Ovary (tissue), 9 donors: ENCODE measurements around the gene BORCS5. TPM values are rescaled to one million over a fixed set of nuclear protein-coding genes. Genes with fewer than 3 reads are reported as not detected.

Source experiments
- DNase-seq, 5 donors: peaks; one replicate each; pipeline ENCODE4 v3.0.0-alpha.2; 2019 to 2020
- H3K27ac ChIP-seq, 2 donors: fragments of 200-600 bp; one replicate each; pipeline versions ENCODE4 v1.5.1 to v1.8.0; 2019 to 2022
- H3K27me3 ChIP-seq: fragments of 200-600 bp; one replicate; pipeline ENCODE4 v1.8.0; 2022
- H3K36me3 ChIP-seq: fragments of 200-600 bp; sonication (generic); one replicate; pipeline ENCODE4 v1.5.1; 2019
- H3K4me1 ChIP-seq: one replicate; pipeline ENCODE4 v1.8.1; 2013; ENCODE audit warnings: mild to moderate bottlenecking, moderate library complexity; ENCODE audit not compliant: insufficient read depth
- H3K4me3 ChIP-seq: fragments of 200-600 bp; sonication (generic); one replicate; pipeline ENCODE4 v1.5.1; 2017
- H3K9me3 ChIP-seq, 2 donors: fragments of 200-600 bp in 1 of 2; sonication (generic) in 1 of 2; one replicate each; pipeline versions ENCODE4 v1.5.1 to v1.8.1; 2013 to 2019; ENCODE audit warnings: mild to moderate bottlenecking in 1 of 2, moderate library complexity in 1 of 2
- EP300 ChIP-seq: sonication (generic); formaldehyde crosslinking; IDR thresholded peaks from one replicate; pipeline ENCODE4 v1.6.1; 2017; ENCODE audit warnings: antibody characterized with exemption
- POLR2A ChIP-seq: fragments of 450-650 bp; IDR thresholded peaks from one replicate; pipeline ENCODE4 v1.6.1; 2017; ENCODE audit warnings: antibody characterized with exemption, mild to moderate bottlenecking, moderate library complexity
- WGBS, 3 donors: extraction: QIAGEN DNeasy Blood & Tissue Kit in 1 of 3; methylation state at CpG; one replicate each; pipeline versions ENCODE4 v1.1.5 to v1.1.7; 2013 to 2017; 5-methylcytosine and 5-hydroxymethylcytosine counted together
- intact Hi-C, 4 donors: fragments of 100-400 bp; cut with DNase I; formaldehyde crosslinking; loops; one replicate each; pipeline versions ENCODE4 v1.11.0 to v1.15.1; 2022 to 2023
- polyA plus RNA-seq, 2 donors: library from polyadenylated mRNA; stranded (reverse); fragments of 200-250 nt in 1 of 2; fragments of 350-450 nt in 1 of 2; fragmentation: Illumina TruSeq in 1 of 2; extraction: RNeasy Lipid Tissue Mini Kit (QIAGEN cat#74804) in 1 of 2; gene quantifications; one replicate each; pipeline ENCODE4 v1.2.3, GENCODE V29; 2013 to 2014
- total RNA-seq, 7 donors: library from RNA; depleted of rRNA in 2 of 7; stranded (reverse); fragments of >200 nt in 2 of 7; fragmentation: NEBNext Ultra II Directional in 3 of 7; extraction: Animal tissue kit (Norgen Biotek cat#: 25700) in 3 of 7; gene quantifications; one replicate each; pipeline versions ENCODE4 v1.1.0 to v1.2.4, GENCODE V29; 2016 to 2023
- TF ChIP-seq, protein P1 (sequence below), 3 donors: fragments of 450-650 bp in 2 of 3; fragments of 200-600 bp in 1 of 3; IDR thresholded peaks; one replicate each; pipeline versions ENCODE4 v1.5.1 to v1.8.0; 2016 to 2022; ENCODE audit warnings: antibody characterized with exemption in 3 of 3, mild to moderate bottlenecking in 1 of 3
- donor health status: DM: no; HTN: no; CAD: no; lungs with moderate emphysema.
- donor health status: DM: no; HTN: no; CAD: no.
- donor health status: Bipolar disorder and iron deficiency.
- donor health status: DM: yes; HTN: yes; CAD: no.
- donor health status: DM: no; HTN: no; CAD: no.
- donor health status: DM: yes; HTN: yes; CAD: no.

The BORCS5 gene
- total and polyA plus RNA-seq, 9 donors, result 6.2 to 20.4 (median 11.5) TPM

DNA sequence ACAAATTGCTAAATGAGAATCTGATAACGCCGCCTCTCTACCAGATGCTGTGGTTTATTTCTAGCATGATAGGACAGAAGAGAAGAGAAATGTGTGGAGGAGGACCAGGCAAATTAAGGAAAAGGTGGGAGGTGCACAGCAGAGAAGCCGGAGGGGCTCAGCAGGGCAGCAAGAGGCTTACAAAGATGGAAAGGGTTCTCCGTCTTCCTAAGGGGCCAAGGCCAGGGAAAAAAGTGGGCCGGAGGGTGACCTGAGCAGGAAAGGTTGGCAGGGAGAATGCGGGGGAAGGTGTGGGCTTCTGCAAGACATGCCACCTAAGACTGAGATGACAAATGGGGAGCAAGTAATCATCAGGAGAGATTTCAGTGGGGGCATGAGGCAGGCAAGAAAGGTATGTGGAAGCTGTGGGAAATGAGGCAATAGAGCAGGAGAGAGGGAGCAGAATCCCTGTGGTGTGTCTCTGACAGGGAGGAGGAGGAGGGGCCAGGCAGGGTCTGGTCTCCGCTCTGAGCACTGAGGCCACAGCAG, 25.6 kb upstream of the BORCS5 start:
- TF ChIP-seq POLR2A (no peak), EP300 (no peak)
- TF ChIP-seq, protein P1, sequence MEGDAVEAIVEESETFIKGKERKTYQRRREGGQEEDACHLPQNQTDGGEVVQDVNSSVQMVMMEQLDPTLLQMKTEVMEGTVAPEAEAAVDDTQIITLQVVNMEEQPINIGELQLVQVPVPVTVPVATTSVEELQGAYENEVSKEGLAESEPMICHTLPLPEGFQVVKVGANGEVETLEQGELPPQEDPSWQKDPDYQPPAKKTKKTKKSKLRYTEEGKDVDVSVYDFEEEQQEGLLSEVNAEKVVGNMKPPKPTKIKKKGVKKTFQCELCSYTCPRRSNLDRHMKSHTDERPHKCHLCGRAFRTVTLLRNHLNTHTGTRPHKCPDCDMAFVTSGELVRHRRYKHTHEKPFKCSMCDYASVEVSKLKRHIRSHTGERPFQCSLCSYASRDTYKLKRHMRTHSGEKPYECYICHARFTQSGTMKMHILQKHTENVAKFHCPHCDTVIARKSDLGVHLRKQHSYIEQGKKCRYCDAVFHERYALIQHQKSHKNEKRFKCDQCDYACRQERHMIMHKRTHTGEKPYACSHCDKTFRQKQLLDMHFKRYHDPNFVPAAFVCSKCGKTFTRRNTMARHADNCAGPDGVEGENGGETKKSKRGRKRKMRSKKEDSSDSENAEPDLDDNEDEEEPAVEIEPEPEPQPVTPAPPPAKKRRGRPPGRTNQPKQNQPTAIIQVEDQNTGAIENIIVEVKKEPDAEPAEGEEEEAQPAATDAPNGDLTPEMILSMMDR (IDR thresholded peaks at IDR 0.05), result no peak
- no peaks in the 10 kb centered on the region for H3K27me3 ChIP-seq
- H3K9me3 ChIP-seq, result no peaks in the 10 kb centered on the region
- intact Hi-C loops, result loop anchor here in 2 of 4 donors (5.0 to 10.0 kb wide), 2 partner anchors 249 to 747 kb away; no protein-coding TSS in a partner anchor
- WGBS, 3 donors, result 71 to 89% (median 74%) methylated on average over 7 of the region's 7 CpGs
- H3K4me3 ChIP-seq, result no peak overlapping the region
- H3K4me1 ChIP-seq, result peaks cover 4% of the 10 kb centered on the region
- DNase-seq, result no peak
- no peak overlapping the region for H3K27ac ChIP-seq
- H3K36me3 ChIP-seq, result no peaks in the 10 kb centered on the region

DNA sequence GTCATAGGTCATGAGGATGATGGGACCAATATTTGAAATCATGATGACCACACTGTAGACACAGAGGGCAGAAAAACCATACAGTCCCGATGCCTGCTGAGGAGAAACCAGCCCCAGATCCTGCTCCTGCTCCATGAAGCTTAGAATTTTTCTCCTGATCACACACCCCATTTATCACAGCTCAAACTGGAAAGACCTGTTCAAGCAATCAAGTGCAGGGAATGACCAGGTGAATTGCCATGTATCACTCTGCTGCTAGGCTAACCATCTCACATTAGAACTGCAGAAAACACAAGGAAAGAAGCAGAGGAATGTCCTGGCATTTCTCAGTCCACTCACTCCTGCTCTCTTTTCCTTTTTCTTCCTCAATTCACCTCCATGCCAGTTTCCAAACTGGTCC, 25.0 kb upstream of the BORCS5 start:
- intact Hi-C loops, result loop anchor here in 2 of 4 donors (5.0 to 10.0 kb wide), 2 partner anchors 250 to 747 kb away; no protein-coding TSS in a partner anchor
- no peak overlapping the region for H3K4me3 ChIP-seq
- TF ChIP-seq POLR2A, result no peak
- TF ChIP-seq EP300, result no peak
- TF ChIP-seq, protein P1 (IDR thresholded peaks at IDR 0.05), result no peak
- H3K27ac ChIP-seq, result no peak overlapping the region
- no peaks in the 10 kb centered on the region for H3K9me3 ChIP-seq
- 78 to 96% (median 87%) methylated on average over 1 of the region's 1 CpG for WGBS, 3 donors
- H3K27me3 ChIP-seq, result no peaks in the 10 kb centered on the region
- DNase-seq, result no peak
- no peaks in the 10 kb centered on the region for H3K36me3 ChIP-seq
- peaks cover 4% of the 10 kb centered on the region for H3K4me1 ChIP-seq

DNA sequence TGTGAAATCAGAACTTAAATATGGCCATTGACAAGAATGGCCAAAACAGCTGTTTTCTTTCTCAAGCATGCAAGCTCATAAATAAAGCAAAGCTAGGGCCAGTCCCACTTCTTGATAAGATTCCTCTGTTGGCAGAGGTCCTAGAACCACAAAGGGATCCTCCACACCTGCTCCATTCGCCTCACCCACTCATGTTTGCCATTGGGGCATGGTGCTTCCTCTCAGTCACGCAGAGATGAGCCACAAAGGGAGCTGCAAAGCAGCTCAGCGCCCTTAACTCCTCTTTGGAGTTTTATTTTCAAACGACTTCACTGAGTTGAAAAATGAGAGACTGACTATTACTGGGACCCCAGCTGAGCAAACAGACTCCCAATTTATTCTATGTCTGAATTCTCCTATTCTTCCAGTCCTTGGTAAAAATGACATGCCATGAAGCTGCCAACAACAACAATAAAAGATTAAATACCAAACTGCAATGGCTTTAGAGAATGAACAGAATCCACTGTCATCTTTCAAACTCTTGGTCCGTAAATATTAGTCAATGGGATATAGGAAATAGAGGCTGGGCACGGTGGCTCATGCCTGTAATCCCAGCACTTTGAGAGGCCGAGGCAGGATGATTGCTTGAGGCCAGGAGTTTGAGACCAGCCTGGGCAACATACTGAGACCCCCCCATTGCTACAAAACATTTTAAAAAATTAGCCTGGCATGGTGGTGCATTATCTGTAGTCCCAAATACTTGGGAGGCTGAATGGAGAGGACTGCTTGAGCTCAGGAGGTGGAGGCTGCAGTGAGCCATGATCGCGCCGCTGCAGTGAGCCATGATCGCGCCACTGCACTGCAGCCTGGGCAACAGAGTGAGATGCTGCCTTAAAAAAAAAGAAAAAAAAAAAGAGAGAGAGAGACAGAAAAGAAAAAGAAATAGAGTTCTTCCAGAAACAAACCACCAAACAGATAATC, 23.2 kb upstream of the BORCS5 start:
- Histone ChIP-seq H3K4me3 (no peak overlapping the region), H3K4me1 (peaks cover 4% of the 10 kb centered on the region), H3K9me3 (no peaks in the 10 kb centered on the region), H3K36me3 (no peaks in the 10 kb centered on the region), H3K27ac (no peak overlapping the region), H3K27me3 (no peaks in the 10 kb centered on the region)
- TF ChIP-seq EP300 (no peak), POLR2A (no peak)
- TF ChIP-seq, protein P1 (IDR thresholded peaks at IDR 0.05), result no peak
- intact Hi-C loops, result loop anchor here in 2 of 4 donors (5.0 to 10.0 kb wide), 2 partner anchors 251 to 749 kb away; no protein-coding TSS in a partner anchor
- DNase-seq, result peak in 1 of 5 donors; percentile 19
- 48 to 51% (median 48%) methylated on average over 12 of the region's 12 CpGs for WGBS, 3 donors

DNA sequence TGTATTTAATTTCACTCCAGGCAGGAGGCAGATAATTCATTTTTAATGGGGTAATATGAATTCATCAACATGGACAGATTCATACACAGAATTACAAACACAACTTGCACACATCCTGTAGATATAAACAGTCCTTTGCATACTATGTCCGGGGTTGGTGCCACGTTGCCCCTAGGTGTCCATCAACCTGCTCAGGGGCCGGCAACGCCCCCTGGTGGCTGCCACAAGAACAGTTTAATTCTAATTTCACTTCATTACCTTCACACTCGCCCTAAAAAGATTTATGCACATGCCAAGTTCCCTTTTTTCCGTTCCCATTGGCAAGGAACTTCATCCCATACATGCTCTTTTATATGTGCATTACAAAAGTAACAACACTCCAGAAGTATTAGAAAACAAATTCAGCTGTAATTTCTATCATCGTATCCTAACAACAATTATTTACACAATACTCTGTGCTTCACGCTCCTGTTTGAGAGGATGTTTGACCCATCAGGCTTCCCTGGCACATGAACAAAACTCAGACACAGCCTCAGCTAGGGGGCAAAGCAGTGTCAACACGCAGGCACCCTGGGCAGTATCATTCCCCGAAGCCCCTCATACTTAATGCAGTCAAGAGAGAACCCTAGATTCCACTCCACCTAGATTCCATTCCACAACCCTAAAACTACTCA, 22.4 kb upstream of the BORCS5 start:
- Histone ChIP-seq H3K27me3 (no peaks in the 10 kb centered on the region), H3K9me3 (no peaks in the 10 kb centered on the region), H3K36me3 (no peaks in the 10 kb centered on the region), H3K4me1 (peaks cover 4% of the 10 kb centered on the region), H3K4me3 (no peak overlapping the region), H3K27ac (no peak overlapping the region)
- intact Hi-C loops, result loop anchor here in 2 of 4 donors (5.0 to 10.0 kb wide), 2 partner anchors 252 to 750 kb away; no protein-coding TSS in a partner anchor
- DNase-seq, result peak in 4 of 5 donors; percentile 35 to 50 (median 42)
- TF ChIP-seq, protein P1 (IDR thresholded peaks at IDR 0.05), result peak in 2 of 3 donors; percentile 41 to 48
- TF ChIP-seq EP300 (no peak), POLR2A (no peak)
- WGBS, 3 donors, result 29 to 34% (median 32%) methylated on average over 10 of the region's 10 CpGs
